IPS DF 4.7 (cell line): ENCODE results near the gene BLCAP.
"Not testable (repeated sequence)": the region's sequence is repeated elsewhere in the genome, so short reads cannot be mapped to it uniquely, and the experiment has no call there.

Experiments
- DNase-seq: peaks from one replicate; pipeline ENCODE4 v3.0.0-alpha.2; 2013; ENCODE audit warnings: low spot score; ENCODE audit errors: extremely low read depth

BLCAP gene

DNA sequence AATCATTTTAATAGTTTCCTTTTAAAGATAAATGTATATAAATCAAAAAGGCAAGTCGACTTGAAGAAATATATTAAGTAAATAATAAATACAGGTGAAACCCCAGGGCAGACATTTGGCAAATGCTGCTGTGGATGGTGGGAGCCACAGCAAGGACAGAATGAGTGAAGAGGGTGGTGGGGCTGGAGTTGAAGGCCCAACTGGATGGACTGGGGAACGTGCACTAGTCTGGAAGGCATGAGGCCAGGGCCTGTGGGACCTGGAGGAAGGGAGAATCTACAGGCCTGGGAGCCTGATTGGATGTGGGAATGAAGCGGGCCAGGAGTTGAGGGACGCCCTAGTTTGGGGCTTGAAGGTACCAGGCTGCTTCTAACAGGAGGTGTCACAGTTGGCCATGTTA, 30.6 kb upstream of the BLCAP start:
- no peak for DNase-seq

DNA sequence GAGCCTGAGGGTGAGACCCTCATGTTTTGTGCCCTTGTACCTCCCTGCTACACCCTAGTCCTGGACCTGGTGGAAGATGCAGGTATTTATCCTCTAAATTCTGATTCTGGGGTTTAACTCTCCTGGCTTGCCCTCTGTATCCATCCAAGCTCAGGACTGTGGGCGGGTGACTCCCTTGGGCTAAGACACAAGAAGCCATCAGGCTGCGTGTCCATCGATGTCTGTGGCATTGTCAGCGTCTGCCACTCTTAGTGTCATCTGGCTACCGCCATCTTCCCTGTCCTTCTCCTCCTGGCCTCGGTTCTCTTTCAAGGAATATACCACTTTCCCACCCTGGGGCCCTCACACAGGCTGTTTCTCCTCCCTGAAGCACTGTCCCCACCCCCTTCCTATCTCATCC, 28.9 kb upstream of the BLCAP start:
- no peak for DNase-seq

DNA sequence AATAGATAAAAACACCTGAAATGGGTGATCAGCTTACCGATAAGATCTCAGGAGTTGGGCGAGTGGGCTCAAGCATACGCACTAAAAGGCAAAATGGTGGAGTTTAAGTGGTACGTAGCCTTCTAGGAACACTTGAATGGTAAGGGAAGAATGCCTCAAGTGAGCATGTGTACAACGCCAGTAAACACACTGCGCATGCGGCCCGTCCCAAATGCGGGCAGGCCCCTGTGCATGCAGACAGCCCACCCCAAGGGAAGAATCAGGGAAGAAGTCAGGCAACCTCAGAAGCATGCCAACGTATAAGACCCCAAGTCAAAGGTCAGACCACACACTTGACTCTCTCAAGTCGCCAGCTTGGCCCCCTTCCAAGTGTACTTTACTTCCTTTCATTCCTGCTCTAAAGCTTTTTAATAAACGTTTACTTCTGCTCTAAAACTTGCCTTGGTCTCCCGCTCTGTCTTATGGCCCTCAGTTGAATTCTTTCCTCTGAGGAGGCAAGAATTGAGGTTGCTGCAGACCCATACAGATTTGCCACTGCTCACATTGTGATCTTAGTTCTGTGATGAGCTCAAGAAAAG, 27.1 kb upstream of the BLCAP start:
- DNase-seq = not testable (repeated sequence)

DNA sequence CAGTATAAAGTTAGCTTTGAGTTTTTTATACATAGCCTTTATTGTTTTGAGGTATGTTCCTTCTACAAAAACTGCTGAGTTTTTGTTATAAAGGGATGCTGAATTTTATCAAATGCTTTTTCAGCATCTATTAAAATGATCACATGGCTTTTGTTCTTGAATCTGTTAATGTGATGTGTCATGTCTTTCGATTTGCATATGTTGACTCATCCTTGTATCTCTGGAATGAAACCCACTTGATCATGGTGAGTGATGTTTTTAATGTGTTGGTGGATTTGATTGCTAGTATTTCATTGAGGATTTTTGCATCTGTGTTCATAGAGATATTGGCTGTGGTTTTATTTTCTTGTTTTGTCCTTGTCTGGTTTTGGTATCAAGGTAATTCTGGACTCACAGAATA, 24.7 kb upstream of the BLCAP start:
- no peak for DNase-seq

DNA sequence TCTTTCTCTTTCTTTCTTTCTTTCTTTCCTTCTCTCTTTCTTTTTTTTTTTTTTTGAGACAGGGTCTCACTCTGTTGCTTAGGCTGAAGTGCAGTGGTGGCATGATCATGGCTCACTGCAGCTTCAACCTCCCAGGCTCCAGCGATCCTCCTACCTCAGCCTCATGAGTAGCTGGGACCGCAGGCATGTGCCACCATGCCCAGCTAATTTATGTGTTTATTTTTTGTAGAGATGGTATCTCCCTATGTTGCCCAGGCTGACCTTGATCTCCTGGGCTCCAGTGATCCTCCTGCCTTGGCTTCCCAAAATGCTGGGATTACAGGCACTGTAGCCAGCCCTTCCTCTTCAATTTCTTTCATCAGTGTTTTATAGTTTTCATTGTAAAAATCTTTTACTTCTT, 24.0 kb upstream of the BLCAP start:
- DNase-seq = not testable (repeated sequence)

DNA sequence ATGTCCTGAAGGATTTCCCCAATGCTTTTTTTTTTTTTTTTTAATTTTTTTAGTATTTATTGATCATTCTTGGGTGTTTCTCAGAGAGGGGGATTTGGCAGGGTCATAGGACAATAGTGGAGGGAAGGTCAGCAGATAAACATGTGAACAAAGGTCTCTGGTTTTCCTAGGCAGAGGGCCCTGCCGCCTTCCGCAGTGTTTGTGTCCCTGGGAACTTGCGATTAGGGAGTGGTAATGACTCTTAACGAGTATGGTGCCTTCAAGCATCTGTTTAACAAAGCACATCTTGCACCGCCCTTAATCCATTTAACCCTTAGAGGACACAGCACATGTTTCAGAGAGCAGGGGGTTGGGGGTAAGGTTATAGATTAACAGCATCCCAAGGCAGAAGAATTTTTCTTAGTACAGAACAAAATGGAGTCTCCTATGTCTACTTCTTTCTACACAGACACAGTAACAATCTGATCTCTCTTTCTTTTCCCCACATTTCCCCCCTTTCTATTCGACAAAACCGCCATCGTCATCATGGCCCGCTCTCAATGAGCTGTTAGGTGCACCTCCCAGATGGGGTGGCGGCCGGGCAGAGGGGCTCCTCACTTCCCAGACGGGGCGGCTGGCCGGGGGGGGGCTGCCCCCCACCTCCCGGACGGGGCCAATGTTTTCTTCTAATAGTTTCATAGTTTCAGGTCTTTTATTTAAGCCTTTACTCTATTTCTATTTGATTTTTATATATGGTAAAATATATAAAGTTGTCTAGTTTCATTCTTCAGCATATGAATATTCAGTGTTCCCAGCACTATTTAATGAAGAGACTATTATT, 22.6 kb upstream of the BLCAP start:
- not testable (repeated sequence) for DNase-seq

DNA sequence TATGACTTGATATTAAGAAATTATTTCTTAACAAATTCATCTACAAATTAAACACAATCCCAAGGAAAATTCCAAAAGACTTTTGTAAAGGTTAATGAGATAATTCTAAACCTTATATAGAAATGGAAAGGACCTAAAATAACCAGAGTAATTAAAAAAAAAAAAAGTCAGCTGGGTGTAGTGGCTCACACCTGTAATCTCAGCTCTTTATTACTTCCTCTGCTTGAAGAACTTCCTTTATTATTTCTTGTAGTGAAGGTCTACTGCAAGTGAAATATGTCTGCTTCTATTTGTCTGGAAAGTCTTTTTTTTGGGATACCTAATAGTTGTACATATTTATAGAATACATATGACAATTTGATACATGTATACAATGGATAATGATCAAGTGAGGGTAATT, 20.2 kb upstream of the BLCAP start:
- no peak for DNase-seq

DNA sequence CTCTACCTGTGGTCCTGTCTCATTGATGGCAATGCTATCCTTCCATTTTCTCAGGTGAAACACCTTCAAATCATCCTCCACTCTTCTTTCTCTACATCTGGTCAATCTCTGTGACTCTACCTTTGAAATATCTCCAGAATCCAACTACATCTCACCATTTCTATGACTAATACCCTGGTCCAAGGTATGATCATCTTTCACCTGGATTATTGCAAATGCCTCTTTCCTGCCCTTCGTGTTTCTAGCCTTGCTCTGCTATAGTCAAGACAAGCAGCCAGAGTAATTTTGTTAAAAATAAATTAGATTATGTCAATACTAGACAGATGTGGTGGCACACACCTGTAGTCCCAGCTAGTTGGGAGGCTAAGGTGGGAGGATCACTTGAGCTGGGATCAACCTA, 17.8 kb upstream of the BLCAP start:
- no peak for DNase-seq

DNA sequence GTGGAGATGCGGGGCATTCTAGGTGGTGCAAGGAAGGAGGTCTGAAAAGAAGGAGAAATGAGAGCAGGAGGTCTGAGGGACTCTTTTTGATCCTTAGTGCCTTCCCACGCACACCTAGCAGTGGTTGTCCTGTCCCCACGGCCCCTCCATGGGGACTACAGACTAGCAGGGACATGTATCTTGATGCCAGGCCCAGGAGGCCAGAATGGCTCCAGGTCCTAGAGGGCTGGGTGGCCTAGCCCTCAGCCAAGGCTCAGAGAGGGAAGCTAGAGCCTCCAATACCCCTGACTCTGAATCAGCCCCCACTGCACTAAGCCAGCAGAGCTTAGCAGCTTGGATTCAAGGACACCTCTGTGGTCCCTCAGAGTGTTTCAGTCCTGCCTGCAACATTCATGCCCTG, 16.7 kb upstream of the BLCAP start:
- DNase-seq = no peak

DNA sequence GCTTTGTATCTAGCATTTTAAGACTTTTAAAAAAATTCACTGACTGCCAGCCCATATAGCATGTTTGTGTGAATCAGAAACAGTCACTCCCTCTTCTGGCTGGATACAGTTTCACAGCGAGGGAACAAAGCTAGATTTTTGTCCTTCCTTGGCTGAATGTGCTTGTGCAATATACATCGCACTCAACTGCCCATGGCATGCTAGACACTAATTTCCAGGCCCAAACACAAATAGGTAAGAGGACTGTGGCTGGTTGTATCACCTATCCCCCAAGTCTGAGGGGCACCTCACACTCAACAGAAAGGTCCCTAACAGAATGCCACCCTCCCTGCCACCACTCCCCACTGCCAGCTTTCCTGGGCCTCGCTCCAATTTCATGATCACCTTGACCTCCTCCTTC, 16.2 kb upstream of the BLCAP start:
- no peak for DNase-seq

DNA sequence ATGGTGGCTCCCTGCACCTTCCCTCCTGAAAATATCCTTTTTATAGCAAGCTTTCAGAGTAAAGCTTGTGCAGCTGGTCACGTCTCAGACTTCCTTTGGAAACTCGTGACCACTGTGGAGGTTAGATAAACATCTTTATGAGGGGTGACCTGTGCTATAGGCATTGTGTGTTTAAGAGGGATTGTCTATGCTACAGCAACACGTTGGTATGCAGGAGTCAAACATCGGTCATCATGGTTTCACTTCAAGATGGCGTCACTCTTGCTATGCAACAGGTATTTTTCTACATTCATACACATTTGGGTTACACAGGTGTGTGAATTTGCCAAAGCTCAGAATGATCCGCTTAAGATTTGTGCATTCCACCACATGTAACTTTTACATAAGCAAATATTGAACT, 14.6 kb upstream of the BLCAP start:
- no peak for DNase-seq

DNA sequence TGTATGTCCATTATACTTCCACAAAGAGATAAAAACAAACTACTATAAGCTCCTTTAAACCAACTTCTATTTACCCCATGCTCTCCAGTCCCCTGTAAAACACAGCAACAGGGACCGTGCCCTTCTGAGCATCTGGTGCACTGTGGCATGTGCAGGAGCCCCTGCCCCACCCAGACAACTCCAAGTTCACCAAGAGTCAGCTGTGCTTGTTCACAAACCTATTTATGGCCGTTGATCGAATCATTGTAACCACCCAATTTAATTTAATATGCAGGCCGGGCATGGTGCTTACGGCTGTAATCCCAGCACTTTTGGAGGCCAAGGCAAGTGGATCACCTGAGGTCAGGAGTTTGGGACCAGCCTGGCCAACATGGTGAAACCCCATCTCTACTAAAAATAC, 13.7 kb upstream of the BLCAP start:
- DNase-seq = no peak

DNA sequence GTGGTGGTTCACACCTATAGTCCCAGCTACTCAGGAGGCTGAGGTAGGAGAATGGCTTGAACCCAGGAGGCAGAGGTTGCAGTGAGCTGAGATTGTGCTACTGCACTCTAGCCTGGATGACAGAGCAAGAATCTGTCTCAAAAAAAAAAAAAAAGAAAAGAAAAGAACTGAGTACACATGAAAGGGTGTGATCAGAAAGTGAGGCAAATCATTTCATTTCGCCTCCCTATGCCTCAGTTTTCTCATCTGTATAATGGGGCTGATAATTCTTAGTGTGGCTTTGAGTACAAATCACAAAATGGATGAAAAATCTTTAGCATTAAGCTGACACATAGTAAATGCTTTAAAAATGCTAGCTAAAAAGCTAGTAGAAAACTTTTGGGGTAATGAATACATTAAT, 13.2 kb upstream of the BLCAP start:
- not testable (repeated sequence) for DNase-seq

DNA sequence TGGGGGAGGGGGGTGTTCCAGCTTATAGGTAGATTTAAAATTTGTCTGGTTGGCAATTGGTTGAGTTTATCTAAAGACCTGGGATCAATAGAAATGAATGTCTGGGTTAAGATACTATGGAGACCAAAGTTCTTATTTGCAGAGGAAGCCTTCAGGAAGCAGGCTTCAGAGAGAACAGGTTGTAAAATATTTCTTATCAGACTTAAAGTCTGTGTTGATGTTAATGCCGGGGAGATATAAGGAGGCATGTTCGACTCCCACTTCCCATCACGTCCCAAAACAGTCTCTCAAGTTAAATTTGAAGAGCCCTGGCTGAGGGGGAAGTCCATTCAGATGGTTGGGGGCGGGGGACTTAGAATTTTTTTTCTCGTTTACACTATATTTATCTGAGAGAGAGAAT, 12.3 kb upstream of the BLCAP start:
- no peak for DNase-seq

DNA sequence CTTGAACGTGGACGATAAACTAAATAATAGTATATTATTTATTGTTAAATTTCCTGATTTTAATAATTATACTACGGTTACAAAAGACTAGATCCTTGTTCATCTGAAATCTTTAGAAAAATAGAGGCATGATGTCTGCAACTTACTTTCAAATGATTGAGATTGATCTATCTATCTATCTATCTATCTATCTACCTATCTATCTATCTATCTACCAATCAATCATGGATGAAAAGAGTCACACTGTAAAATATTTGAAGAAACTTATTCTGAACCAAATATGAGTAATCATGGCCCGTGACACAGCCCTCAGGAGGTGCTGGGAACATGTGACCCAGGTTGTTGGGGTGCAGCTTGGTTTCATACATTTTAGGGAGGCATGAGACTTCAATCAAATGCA, 11.7 kb upstream of the BLCAP start:
- no peak for DNase-seq

DNA sequence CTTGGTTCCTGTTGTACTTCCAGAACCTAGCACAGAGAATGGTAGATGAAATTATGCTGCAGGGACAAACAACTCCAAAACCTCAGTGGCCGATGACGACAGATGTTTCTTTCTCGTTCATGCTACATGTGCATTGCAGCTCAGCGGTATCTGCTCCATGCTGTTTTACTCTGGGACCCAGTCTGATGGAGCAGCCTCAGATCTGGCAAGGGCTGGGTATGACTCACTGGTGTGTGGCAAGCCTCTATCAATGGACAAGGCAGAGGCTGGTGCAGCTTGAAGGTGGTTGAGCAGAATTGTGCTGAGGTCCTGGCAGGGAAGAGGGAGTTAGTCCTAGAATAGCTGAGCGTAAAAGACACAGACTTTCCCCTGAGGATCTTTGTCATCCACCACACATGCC, 10.3 kb upstream of the BLCAP start:
- DNase-seq = no peak

DNA sequence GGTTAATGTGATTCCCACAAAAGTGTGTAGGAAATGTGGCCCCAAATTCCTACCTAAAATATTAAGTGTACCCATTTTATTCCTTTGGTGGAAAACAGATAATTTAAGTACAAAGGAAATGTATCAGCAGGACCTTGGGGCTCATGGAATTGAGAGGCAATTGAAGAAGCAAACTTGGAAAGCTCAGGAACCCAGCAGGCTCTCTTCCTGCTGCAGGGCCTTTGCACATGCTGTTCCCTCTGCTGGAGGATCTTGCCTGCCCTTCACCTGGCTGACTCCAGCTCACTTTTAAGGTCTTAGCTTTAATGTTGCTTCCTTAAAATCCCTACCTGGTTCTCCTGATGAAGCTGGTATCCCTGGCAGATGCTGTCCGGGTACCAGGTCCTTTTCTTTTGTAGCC, 9.8 kb upstream of the BLCAP start:
- no peak for DNase-seq

DNA sequence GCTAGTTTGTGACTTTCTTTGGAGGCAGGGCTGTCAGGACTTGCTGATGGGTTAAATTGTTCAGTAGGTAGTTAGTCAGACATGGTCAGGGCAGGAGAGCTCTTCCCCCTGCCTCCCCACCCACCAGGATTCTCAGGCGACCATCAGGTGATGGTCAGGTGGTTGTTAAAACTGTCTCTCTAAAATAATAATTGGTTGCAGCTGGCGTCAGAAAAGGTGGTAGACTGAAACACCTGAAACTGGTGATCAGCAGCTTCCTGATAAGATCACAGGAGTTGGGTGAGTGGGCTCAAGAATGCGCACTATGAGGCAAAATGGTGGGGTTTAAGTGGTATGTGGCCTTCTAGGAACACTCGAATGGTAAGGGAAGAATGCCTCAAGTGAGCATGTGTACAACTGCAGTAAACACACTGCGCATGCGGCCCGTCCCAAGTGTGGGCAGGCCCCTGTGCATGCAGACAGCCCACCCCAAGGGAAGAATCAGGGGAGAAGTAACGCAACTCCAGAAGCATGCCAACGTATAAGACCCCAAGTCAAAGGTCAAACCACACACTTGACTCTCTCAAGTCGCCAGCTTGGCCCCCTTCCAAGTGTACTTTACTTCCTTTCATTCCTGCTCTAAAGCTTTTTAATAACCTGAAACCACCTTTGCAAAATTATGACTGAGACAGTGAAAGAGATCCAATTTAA, 7.9 kb upstream of the BLCAP start:
- no peak for DNase-seq

DNA sequence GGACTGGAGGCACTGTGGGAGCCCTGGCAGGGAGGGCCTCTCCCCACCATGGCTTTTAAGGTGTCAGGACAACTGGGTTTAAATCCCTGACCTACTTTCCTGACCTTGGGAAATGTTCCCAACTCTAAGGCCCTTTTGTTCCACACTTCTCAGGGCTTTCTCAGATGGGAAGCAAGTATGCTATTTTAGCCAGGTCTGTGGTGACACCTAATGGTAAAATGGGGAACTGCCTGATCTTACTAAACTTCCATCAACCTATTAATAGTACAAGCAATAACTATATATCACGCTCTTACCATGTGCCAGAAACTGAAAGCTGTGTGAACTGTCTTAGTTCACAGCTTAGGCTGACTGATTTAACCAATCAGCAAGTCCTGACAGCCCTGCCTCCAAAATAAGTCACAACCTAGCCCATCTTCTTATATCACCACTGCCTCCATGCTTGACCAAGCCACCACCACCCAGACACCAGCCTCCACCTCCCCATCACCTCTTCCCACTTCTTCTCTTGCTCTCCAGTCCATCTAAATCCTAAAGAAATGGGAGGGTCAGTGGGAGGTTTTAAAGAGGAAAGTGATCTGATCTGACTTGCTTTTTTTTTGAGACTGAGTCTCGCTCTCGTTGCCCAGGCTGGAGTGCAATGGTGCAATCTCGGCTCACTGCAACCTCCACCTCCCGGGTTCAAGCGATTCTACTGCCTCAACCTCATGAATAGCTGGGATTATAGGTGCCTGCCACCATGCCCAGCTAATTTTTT, 6.9 kb upstream of the BLCAP start:
- DNase-seq = no peak

DNA sequence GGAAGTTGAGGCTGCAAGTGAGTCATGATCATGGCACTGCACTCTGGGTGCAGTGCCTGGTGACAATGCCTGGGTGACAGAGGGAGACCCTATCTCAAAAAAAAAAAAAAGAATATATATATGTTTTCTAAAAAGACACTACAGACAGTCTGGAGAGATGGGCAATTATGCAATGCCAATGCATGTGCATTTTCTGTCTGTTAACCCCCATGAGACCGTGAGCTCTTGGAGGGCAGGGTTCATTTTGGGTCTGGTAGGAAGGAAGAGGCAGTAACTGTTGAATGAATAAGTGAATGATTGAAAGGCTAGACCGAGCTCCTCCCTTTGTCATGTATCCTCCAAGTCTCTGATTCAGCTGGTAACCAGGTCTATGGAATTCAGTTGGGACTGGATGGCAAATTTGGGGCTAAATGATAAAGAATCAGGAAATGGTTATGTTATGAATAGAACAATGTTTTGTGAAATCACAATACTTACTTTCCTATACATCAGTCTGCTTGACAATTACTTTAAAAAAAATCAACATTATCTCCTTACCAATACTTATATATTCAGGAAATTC, 5.6 kb upstream of the BLCAP start:
- DNase-seq = no peak

DNA sequence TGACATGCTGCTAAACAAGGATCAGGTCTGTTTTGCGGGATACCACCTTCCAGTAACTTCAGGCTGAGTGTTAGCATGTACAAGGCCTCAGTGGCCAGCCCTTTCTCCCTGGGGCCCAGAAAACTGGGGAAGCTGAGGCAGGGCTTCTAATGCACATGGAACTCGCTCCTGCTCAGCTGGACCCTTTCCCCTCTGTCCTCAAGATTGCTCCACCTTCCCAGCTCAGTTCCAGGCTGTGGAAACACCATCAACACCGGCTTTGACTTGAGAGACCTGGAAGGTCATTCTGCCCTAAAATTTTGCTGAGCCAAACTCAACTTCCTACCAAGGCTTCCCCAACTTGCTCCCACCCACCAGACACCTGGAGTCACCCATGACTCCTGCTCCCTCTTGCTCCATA, 4.2 kb upstream of the BLCAP start:
- DNase-seq = no peak

DNA sequence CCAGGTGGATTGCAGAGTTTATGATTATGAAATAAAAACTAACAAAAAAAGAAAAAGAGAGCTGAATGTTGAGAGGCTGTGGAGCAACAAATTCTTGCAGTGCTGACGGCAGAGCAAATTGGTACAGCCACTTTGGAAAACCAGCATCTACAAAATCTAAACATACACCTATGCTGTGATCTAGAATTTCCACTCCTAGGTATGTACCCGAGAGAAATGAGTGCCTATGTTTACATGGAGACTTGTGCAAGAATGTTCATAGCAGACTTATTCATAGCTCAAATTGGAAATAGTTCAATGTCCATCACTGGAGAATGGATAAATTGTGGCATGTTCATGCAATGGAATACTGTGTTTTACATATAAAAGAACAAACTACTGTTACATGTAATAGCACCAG, 3.0 kb upstream of the BLCAP start:
- DNase-seq = no peak
